Activated effector memory CD4-positive, alpha-beta T cell treated with Interleukin-2 at 50 U/mL for 16 hours (primary cell): ENCODE results near the gene DMXL2.
"Not testable (repeated sequence)": the region's sequence is repeated elsewhere in the genome, so short reads cannot be mapped to it uniquely, and the experiment has no call there.

Experiments used
- DNase-seq: peaks from one replicate; pipeline ENCODE4 v3.0.0-alpha.2; 2020

The DMXL2 gene

GRCh38 chr15:51491941-51492340 lies 130.6 kb downstream of the DMXL2 start:
- no peak for DNase-seq

GRCh38 chr15:51484781-51485180 lies 137.8 kb downstream of the DMXL2 start:
- DNase-seq: no peak

- no peak for DNase-seq
These were observed 138.6 kb downstream of the DMXL2 start for GRCh38 chr15:51483985-51484384.

- DNase-seq: no peak
These were observed 139.1 kb downstream of the DMXL2 start for GRCh38 chr15:51483520-51483919.

- DNase-seq: no peak
These were observed 146.8 kb downstream of the DMXL2 start for GRCh38 chr15:51475736-51476135.

GRCh38 chr15:51470512-51470911 lies 152.1 kb downstream of the DMXL2 start:
- no peak for DNase-seq

GRCh38 chr15:51460796-51461195 lies 161.8 kb downstream of the DMXL2 start:
- DNase-seq: no peak

- DNase-seq: no peak
These were observed 172.6 kb downstream of the DMXL2 start for GRCh38 chr15:51450001-51450400.

GRCh38 chr15:51448622-51449399 lies 173.8 kb downstream of the DMXL2 start:
- no peak for DNase-seq

GRCh38 chr15:51447855-51448621 lies 174.5 kb downstream of the DMXL2 start:
- no peak for DNase-seq

GRCh38 chr15:51446029-51446744 lies 176.4 kb downstream of the DMXL2 start:
- DNase-seq: not testable (repeated sequence)

- DNase-seq: no peak
These were observed 177.8 kb downstream of the DMXL2 start for GRCh38 chr15:51444807-51445206.

GRCh38 chr15:51444112-51444511 lies 178.5 kb downstream of the DMXL2 start:
- DNase-seq: no peak

GRCh38 chr15:51443282-51443914 lies 179.2 kb downstream of the DMXL2 start:
- DNase-seq: no peak

- DNase-seq: no peak
These were observed 184.0 kb downstream of the DMXL2 start for GRCh38 chr15:51438526-51438925.

GRCh38 chr15:51425517-51426040 lies 197.0 kb downstream of the DMXL2 start:
- DNase-seq: no peak

GRCh38 chr15:51424780-51425179 lies 197.8 kb downstream of the DMXL2 start:
- DNase-seq: no peak

- not testable (repeated sequence) for DNase-seq
These were observed 199.5 kb downstream of the DMXL2 start for GRCh38 chr15:51423040-51423439.

GRCh38 chr15:51416129-51416528 lies 206.4 kb downstream of the DMXL2 start:
- no peak for DNase-seq

- no peak for DNase-seq
These were observed 208.2 kb downstream of the DMXL2 start for GRCh38 chr15:51414256-51414860.

- no peak for DNase-seq
These were observed 216.7 kb downstream of the DMXL2 start for GRCh38 chr15:51405693-51406523.
